ENCODE data around the gene LZTR1. TPM values are rescaled to one million over a fixed set of nuclear protein-coding genes. Genes with fewer than 3 reads are reported as not detected.

The LZTR1 gene
- total and polyA plus RNA-seq, 2 experiments from 2014 or later, result 9.2 to 39.9 TPM

- Mint-ChIP-seq H3K27ac (no peak overlapping the region), H3K4me3 (no peak overlapping the region), H3K4me1 (no peaks in the 10 kb centered on the region; the same call in 2 of the 3 replicates), H3K27me3 (ENCODE audit: insufficient read depth, low read depth, poor library complexity) (peaks cover 6% of the 10 kb centered on the region), H3K9me3 (no peaks in the 10 kb centered on the region), H3K36me3 (ENCODE audit: low read depth) (peaks cover 11% of the 10 kb centered on the region; the same call in 2 of the 3 replicates)
- Histone ChIP-seq H3K27ac (ENCODE audit: low read depth) (no peak overlapping the region), H3K36me3 (ENCODE audit: insufficient read depth) (no peaks in the 10 kb centered on the region), H2AFZ (no peak overlapping the region), H3K4me3 (no peak overlapping the region), H3K4me1 (ENCODE audit: insufficient read depth) (no peaks in the 10 kb centered on the region), H3K9me2 (ENCODE audit: insufficient read depth) (no peaks in the 10 kb centered on the region), H4K20me1 (replicated peaks; ENCODE audit: insufficient read depth) (no peaks in the 10 kb centered on the region), H3F3A (replicated peaks; ENCODE audit: low read depth) (no peaks in the 10 kb centered on the region), H3K4me2 (no peak overlapping the region), H3K27me3 (ENCODE audit: insufficient read depth) (no peaks in the 10 kb centered on the region), H3K79me2 (replicated peaks; ENCODE audit: insufficient read depth) (no peaks in the 10 kb centered on the region)
- no peak for ATAC-seq
- TF ChIP-seq ZNF331 (CRISPR knock-in tag; IDR thresholded peaks at IDR 0.05; ENCODE audit: low read depth) (no peak), REST (IDR thresholded peaks at IDR 0.05; ENCODE audit: unreplicated experiment) (no peak)
- no peak for DNase-seq (ENCODE audit: low spot score)
Measured at GRCh38 chr22:20992456-20993303, 10.6 kb downstream of the LZTR1 start.

- no peaks in the 10 kb centered on the region for H3K27me3 ChIP-seq (ENCODE audit: insufficient read depth)
- Mint-ChIP-seq H3K4me3 (no peak overlapping the region), H3K36me3 (ENCODE audit: low read depth) (peaks cover 14% of the 10 kb centered on the region; the same call in 2 of the 3 replicates), H3K27ac (no peak overlapping the region), H3K4me1 (no peaks in the 10 kb centered on the region; the same call in 2 of the 3 replicates), H3K27me3 (ENCODE audit: insufficient read depth, low read depth, poor library complexity) (peaks cover 7% of the 10 kb centered on the region), H3K9me3 (no peaks in the 10 kb centered on the region)
- no peak overlapping the region for H3K4me2 ChIP-seq
- no peak overlapping the region for H2AFZ ChIP-seq
- no peaks in the 10 kb centered on the region for H3K9me2 ChIP-seq (ENCODE audit: insufficient read depth)
- H3K27ac ChIP-seq (ENCODE audit: low read depth), result no peak overlapping the region
- no peak overlapping the region for H3K4me3 ChIP-seq
- H3F3A ChIP-seq (replicated peaks; ENCODE audit: low read depth), result no peaks in the 10 kb centered on the region
- H3K4me1 ChIP-seq (ENCODE audit: insufficient read depth), result no peaks in the 10 kb centered on the region
- H3K36me3 ChIP-seq (ENCODE audit: insufficient read depth), result no peaks in the 10 kb centered on the region
- H4K20me1 ChIP-seq (replicated peaks; ENCODE audit: insufficient read depth), result no peaks in the 10 kb centered on the region
- DNase-seq (ENCODE audit: low spot score) (no peak), ATAC-seq (no peak)
- no peaks in the 10 kb centered on the region for H3K79me2 ChIP-seq (replicated peaks; ENCODE audit: insufficient read depth)
- TF ChIP-seq STAT1 (IDR thresholded peaks at IDR 0.05; ENCODE audit: unreplicated experiment) (no peak), ZNF462 (CRISPR knock-in tag; IDR thresholded peaks at IDR 0.05) (no peak), CREB1 (CRISPR knock-in tag; IDR thresholded peaks at IDR 0.05; ENCODE audit: low read depth) (no peak), CTCF (conservative IDR thresholded peaks at IDR 0.05; ENCODE audit: low read depth in 2 of 2) (no peak), POLR2AphosphoS5 (IDR thresholded peaks at IDR 0.05; ENCODE audit: low read depth) (no peak)
Measured at GRCh38 chr22:20993304-20994127, 11.4 kb downstream of the LZTR1 start.
